KG1 (cell line): ENCODE data around the gene COL9A1.

ENCODE experiments used
- DNase-seq: peaks from one replicate; lab custom pipeline; 2025; lab: John Stamatoyannopoulos, UW

Gene COL9A1

GRCh38 chr6:70171236-70171635 lies 131.6 kb downstream of the COL9A1 start:
- no peak for DNase-seq

- DNase-seq = no peak
These were observed 134.1 kb downstream of the COL9A1 start for GRCh38 chr6:70168681-70169377.
